Right lobe of liver (tissue), 4 donors: Measurements from ENCODE around the gene GOLGA6L10.

Experiments
- CTCF ChIP-seq, 4 donors: fragments of 200-600 bp in 3 of 4; fragments of 450-650 bp in 1 of 4; IDR thresholded peaks; one replicate each; pipeline versions ENCODE4 v1.5.1 to v1.8.0; 2016 to 2022; ENCODE audit warnings: antibody characterized with exemption in 4 of 4, mild to moderate bottlenecking in 2 of 4
- POLR2A ChIP-seq: fragments of 450-650 bp; IDR thresholded peaks from one replicate; pipeline ENCODE4 v1.6.1; 2017; ENCODE audit warnings: antibody characterized with exemption, mild to moderate bottlenecking
- donor health status: DM: no; HTN: no; CAD: no.
- donor health status: DM: no; HTN: no; CAD: no.
- donor health status: DM: no; HTN: yes; CAD: no.

DNA sequence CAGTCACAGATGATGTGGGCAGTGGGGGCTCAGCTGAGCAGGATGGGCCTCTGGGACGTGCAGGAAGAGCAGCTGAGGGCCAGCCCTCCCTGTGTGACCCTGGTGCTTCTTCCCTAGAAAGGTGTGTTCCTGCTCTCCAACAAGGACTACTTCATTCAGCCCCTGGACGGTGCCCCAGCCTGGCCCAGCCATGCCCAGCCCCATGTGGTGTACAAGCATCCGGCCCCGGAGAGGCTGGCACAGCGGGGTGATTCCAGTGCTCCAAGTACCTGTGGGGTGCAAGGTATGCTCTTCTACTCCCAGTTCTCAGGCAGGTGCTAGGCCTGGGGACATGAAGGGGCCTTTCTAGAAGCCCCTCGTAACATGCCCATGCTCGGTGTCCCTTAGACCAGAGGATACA lies 48.4 kb downstream of the GOLGA6L10 start:
- TF ChIP-seq CTCF (IDR thresholded peaks at IDR 0.05): no peak
- no peak for TF ChIP-seq POLR2A
